ENCODE data around the gene STK32B. TPM values are rescaled to one million over a fixed set of nuclear protein-coding genes. Genes with fewer than 3 reads are reported as not detected.

STK32B gene
- total and polyA plus RNA-seq, 2 of the 4 experiments (the other 2 are of a cell fraction): 5.5 to 6.3 TPM

GRCh38 chr4:5477613-5478012 is 426.3 kb downstream of the STK32B start:
- Histone ChIP-seq H3K18ac (ENCODE audit: low read depth, low read length) (no peak overlapping the region), H3K79me1 (ENCODE audit: low read depth in 1 of 2, low read length in 2 of 2) (no peaks in the 10 kb centered on the region), H2AK5ac (ENCODE audit: low read depth, low read length) (no peak overlapping the region), H3K4me1 (ENCODE audit: control insufficient read depth, insufficient read depth, low read length) (no peaks in the 10 kb centered on the region), H4K5ac (ENCODE audit: low read depth, low read length) (no peak overlapping the region), H2AK9ac (replicated peaks; ENCODE audit: low read depth, low read length, poor library complexity) (no peak overlapping the region), H3K36me3 (ENCODE audit: control insufficient read depth, insufficient read depth, low read length) (no peaks in the 10 kb centered on the region; the same call in 1 of the 2 replicates), H2BK20ac (ENCODE audit: low read depth, low read length) (no peak overlapping the region), H3K14ac (replicated peaks; ENCODE audit: low read depth, low read length) (no peak overlapping the region), H3K9me3 (ENCODE audit: control insufficient read depth, insufficient read depth, low read length) (no peaks in the 10 kb centered on the region), H2BK15ac (ENCODE audit: low read depth, low read length) (no peak overlapping the region), H3K27me3 (ENCODE audit: control insufficient read depth, insufficient read depth, low read length) (no peaks in the 10 kb centered on the region), H4K8ac (ENCODE audit: low read depth in 2 of 2, low read length in 2 of 2) (no peak overlapping the region), H3K4ac (ENCODE audit: low read depth, low read length) (no peak overlapping the region), H3K9me1 (ENCODE audit: insufficient read depth, low read length) (no peaks in the 10 kb centered on the region), H3K9ac (ENCODE audit: low read depth, low read length) (no peak overlapping the region), H3K4me2 (ENCODE audit: low read depth, low read length) (no peak overlapping the region), H4K20me1 (ENCODE audit: insufficient read depth, low read length) (no peaks in the 10 kb centered on the region), H3K27ac (ENCODE audit: insufficient read depth, low read length) (no peak overlapping the region), H3K56ac (ENCODE audit: extremely low read depth, insufficient read depth, low read length) (no peak overlapping the region), H3K23ac (ENCODE audit: low read depth, low read length) (no peak overlapping the region), H4K91ac (ENCODE audit: insufficient read depth, low read depth, low read length) (no peak overlapping the region), H2BK120ac (ENCODE audit: low read depth, low read length) (no peak overlapping the region), H3K4me3 (ENCODE audit: insufficient read depth, low read depth, low read length) (no peak overlapping the region), H2AFZ (replicated peaks; ENCODE audit: low read length, poor library complexity) (no peak overlapping the region), H2BK5ac (ENCODE audit: low read depth, low read length, poor library complexity, severe bottlenecking) (no peak overlapping the region)
- ATAC-seq (ENCODE audit: low read depth): no peak
- TF ChIP-seq, protein P1, sequence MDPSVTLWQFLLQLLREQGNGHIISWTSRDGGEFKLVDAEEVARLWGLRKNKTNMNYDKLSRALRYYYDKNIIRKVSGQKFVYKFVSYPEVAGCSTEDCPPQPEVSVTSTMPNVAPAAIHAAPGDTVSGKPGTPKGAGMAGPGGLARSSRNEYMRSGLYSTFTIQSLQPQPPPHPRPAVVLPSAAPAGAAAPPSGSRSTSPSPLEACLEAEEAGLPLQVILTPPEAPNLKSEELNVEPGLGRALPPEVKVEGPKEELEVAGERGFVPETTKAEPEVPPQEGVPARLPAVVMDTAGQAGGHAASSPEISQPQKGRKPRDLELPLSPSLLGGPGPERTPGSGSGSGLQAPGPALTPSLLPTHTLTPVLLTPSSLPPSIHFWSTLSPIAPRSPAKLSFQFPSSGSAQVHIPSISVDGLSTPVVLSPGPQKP (IDR thresholded peaks at IDR 0.05; ENCODE audit: borderline replicate concordance, low read depth, low read length): no peak
- no peak for TF ChIP-seq CEBPB (IDR thresholded peaks at IDR 0.05; ENCODE audit: low read depth, low read length)
- TF ChIP-seq, protein P2, sequence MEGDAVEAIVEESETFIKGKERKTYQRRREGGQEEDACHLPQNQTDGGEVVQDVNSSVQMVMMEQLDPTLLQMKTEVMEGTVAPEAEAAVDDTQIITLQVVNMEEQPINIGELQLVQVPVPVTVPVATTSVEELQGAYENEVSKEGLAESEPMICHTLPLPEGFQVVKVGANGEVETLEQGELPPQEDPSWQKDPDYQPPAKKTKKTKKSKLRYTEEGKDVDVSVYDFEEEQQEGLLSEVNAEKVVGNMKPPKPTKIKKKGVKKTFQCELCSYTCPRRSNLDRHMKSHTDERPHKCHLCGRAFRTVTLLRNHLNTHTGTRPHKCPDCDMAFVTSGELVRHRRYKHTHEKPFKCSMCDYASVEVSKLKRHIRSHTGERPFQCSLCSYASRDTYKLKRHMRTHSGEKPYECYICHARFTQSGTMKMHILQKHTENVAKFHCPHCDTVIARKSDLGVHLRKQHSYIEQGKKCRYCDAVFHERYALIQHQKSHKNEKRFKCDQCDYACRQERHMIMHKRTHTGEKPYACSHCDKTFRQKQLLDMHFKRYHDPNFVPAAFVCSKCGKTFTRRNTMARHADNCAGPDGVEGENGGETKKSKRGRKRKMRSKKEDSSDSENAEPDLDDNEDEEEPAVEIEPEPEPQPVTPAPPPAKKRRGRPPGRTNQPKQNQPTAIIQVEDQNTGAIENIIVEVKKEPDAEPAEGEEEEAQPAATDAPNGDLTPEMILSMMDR (conservative IDR thresholded peaks at IDR 0.05; ENCODE audit: low read depth, low read length): no peak
- TF ChIP-seq RAD21 (IDR thresholded peaks at IDR 0.05; ENCODE audit: low read length): no peak
- TF ChIP-seq MAFK (IDR thresholded peaks at IDR 0.05; ENCODE audit: low read depth, low read length): no peak
- no peak for TF ChIP-seq RFX5 (IDR thresholded peaks at IDR 0.05; ENCODE audit: low read depth, low read length)
- TF ChIP-seq SMC3 (IDR thresholded peaks at IDR 0.05; ENCODE audit: low read depth, low read length): no peak
- no peak for TF ChIP-seq RCOR1 (IDR thresholded peaks at IDR 0.05; ENCODE audit: insufficient replicate concordance, low read length)
- TF ChIP-seq BHLHE40 (IDR thresholded peaks at IDR 0.05; ENCODE audit: low read depth, low read length): no peak
- no peak for TF ChIP-seq USF2 (IDR thresholded peaks at IDR 0.05; ENCODE audit: low read depth, low read length)
- TF ChIP-seq MAZ (IDR thresholded peaks at IDR 0.05; ENCODE audit: borderline replicate concordance, low read depth, low read length): no peak
- no peak for TF ChIP-seq FOS (IDR thresholded peaks at IDR 0.05; ENCODE audit: low read depth, low read length)
- TF ChIP-seq POLR2A (IDR thresholded peaks at IDR 0.05; ENCODE audit: low read depth, low read length): no peak
- no peak for TF ChIP-seq MXI1 (IDR thresholded peaks at IDR 0.05; ENCODE audit: borderline replicate concordance, low read depth, low read length)
- no peak for TF ChIP-seq CHD1 (IDR thresholded peaks at IDR 0.05; ENCODE audit: low read depth, low read length)
- TF ChIP-seq NFE2L2 (IDR thresholded peaks at IDR 0.05; ENCODE audit: low read depth, low read length): no peak
- in situ Hi-C loops (cut with MboI; ENCODE audit: low sequenced_read_pairs): no loop called here
- no peak for DNase-seq
- POLR2A ChIA-PET (ENCODE audit: unreplicated experiment): no interaction called here
- no CpG with 5 or more reads among the region's 8 CpGs for WGBS, 2 experiments (ENCODE audit: extremely low coverage in 2 of 2, insufficient read length in 1 of 2)
- intact Hi-C loops (cut with micrococcal nuclease): no loop called here
- BruUV-seq (replicated peaks): no TSS peak
- dilution Hi-C loops (cut with HindIII; ENCODE audit: low sequenced_read_pairs, unreplicated experiment): no loop called here
- CTCF ChIA-PET: no interaction called here
